ENCODE data around the gene LRRN3.

The LRRN3 gene

GRCh38 chr7:111174510-111174909 is 83.6 kb downstream of the LRRN3 start:
- TF ChIP-seq ZFX (IDR thresholded peaks at IDR 0.05) = no peak
- no peak for TF ChIP-seq CTCF (conservative IDR thresholded peaks at IDR 0.05)

More at GRCh38 chr7:111174510-111174909, 83.6 kb downstream of the LRRN3 start:
- H3K27ac ChIP-seq = no peak overlapping the region
